Astrocyte of the cerebellum (primary cell): ENCODE results near the gene KLK11.

Experiments used
- DNase-seq: peaks from one replicate; pipeline ENCODE4 v3.0.0-alpha.2; 2011; ENCODE audit warnings: low read depth
- H3K4me3 ChIP-seq: 2 replicates; pipeline ENCODE4 v1.5.1; 2011; ENCODE audit warnings: mild to moderate bottlenecking, low read depth, low read length, moderate library complexity
- CTCF ChIP-seq: IDR thresholded peaks from 2 replicates; pipeline ENCODE4 v1.5.1; 2012; ENCODE audit warnings: low read length, low read depth, moderate library complexity, mild to moderate bottlenecking; ENCODE audit errors: missing control alignments
- in situ Hi-C: cut with HindIII; loops from 2 replicates; pipeline ENCODE4 v1.10.0; 2017; ENCODE audit warnings: low sequenced_read_pairs

Gene KLK11

GRCh38 chr19:50980208-50980607 lies 46.2 kb downstream of the KLK11 start:
- H3K4me3 ChIP-seq = no peak overlapping the region
- no peak for DNase-seq
- in situ Hi-C loops = no loop called here
- no peak for TF ChIP-seq CTCF

GRCh38 chr19:50979758-50980157 lies 46.7 kb downstream of the KLK11 start:
- H3K4me3 ChIP-seq = no peak overlapping the region
- in situ Hi-C loops = no loop called here
- DNase-seq = no peak
- no peak for TF ChIP-seq CTCF

GRCh38 chr19:50978772-50979390 lies 47.5 kb downstream of the KLK11 start:
- H3K4me3 ChIP-seq = no peak overlapping the region
- no peak for TF ChIP-seq CTCF
- DNase-seq = no peak
- in situ Hi-C loops = no loop called here

- H3K4me3 ChIP-seq = no peak overlapping the region
- no peak for TF ChIP-seq CTCF
- in situ Hi-C loops = no loop called here
- no peak for DNase-seq
Measured at GRCh38 chr19:50977626-50978025, 48.8 kb downstream of the KLK11 start.

GRCh38 chr19:50975766-50976165 lies 50.6 kb downstream of the KLK11 start:
- no peak for DNase-seq
- no peak for TF ChIP-seq CTCF
- no peak overlapping the region for H3K4me3 ChIP-seq
- in situ Hi-C loops = no loop called here

- TF ChIP-seq CTCF = no peak
- DNase-seq = no peak
- no peak overlapping the region for H3K4me3 ChIP-seq
- in situ Hi-C loops = no loop called here
Measured at GRCh38 chr19:50974702-50975556, 51.5 kb downstream of the KLK11 start.
